GM11168 (cell line): ENCODE measurements around the gene POLR3H.

Experiments
- in situ Hi-C: fragments of 300-500 bp; cut with MboI; formaldehyde crosslinking; loops from one replicate; pipeline ENCODE4 v1.12.0; 2022; ENCODE audit warnings: low sequenced_read_pairs; ENCODE audit not compliant: unreplicated experiment

POLR3H gene

DNA sequence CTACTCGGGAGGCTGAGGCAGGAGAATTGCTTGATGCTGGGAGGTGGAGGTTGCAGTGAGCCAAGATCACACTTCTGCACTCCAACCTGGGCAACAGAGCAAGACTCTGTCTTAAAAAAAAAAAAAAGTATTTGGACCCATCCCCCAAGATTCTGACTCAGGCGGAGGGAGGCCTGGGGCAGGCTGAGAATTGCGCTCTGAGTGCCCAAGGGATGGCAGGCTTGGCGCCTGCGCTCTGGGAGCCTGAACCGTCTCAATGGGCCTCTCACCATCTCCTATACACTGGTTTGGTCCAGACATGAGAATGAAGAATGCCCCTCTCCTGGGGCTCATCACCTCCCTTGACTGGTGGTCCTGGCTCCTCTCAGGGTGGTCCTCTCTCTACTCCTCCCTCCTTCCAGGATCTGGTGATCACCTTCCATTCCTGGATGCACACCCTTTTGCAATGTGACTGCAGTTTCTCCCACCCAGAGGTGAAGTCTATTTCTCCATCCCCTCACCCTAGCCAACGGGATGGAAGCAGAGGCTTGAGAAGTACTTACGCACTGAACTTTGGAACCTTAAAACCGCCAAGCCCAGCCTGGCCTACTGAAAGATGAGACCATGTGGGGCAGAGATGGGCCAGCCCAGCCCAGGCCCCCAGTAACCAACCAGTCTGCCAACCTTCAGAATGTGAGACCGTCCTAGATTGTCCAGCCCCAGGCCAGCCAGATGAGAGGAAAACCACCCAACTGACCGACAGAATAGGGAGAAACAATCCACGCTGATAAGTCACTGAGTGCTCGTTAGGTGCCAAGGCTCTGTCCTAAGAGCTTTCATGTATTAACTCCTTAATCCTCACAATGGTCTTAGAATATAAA is 4.9 kb downstream of the POLR3H start:
- in situ Hi-C loops = no loop called here

DNA sequence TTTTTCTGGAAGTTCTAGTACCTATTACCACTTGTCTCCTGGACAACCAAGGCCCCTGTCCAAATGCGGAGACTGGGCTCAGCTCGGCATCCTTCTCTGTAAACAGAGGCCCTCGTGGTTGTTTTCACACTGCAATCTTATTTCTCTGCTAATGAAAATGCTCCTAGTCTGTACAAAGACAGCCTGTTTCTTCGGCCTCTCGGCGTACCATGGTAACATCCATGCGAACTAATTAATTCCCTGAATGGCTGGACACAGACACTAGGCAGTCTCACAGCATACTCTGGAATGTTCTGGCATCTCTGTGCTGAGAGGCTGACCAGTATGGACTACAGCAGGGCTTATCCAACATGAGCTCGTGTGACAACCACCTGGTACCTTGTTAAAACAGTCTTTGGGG is 5.7 kb downstream of the POLR3H start:
- in situ Hi-C loops = no loop called here

DNA sequence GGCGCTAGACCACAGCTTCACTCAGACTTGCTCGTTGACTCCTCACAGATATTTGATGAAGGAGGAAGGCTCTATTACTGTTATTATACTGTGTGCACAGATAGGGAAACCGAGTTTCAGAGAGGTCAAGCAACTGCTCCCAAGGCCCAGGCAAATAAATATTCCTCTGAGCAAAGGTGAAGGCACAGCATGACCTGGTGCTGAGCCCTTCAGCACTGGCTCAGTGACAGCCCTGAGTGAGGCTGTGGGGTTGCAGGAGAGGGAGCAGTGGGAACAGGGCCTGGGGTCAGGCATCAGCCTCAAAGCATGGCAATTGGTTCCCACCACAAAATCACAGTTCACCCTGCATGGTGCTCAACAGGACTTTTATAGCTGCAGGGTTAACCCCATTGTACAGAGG is 7.1 kb downstream of the POLR3H start:
- in situ Hi-C loops = no loop called here

DNA sequence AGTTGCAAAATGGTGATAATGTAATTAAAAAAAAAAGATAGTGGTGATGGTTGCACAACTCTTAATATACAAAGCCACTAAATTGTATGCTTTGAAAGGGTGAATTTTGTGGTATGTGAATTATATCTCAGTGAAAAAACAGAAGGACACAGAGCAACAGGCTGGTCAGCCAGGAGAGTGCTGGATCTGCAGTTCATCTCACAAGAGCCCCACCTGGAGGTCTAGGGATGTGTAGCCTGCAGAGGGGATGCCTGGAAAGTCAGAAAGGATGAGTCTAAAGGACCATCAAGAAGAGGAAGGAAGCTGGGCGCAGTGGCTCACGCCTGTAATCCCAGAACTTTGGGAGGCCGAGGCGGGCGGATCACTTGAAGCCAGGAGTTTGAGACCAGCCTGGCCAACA is 9.0 kb downstream of the POLR3H start:
- in situ Hi-C loops = no loop called here

DNA sequence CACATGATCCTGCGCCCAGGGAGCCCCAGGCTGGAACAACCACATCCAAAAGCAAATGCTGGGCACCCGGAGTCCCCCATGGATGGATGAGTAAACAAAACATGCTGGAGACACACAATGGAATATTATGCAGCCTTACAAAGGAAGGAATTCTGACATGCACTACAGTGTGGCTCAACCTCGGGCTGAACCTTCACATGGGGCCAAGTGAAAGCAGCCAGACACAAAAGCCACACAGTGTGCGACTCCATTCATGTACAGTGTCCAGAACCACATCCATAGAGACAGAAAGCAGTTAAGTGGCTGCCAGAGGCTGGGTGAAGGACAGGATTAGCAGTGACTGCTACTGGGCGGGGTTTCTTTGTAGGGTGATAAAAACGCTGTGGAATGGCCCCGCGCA is 10.1 kb downstream of the POLR3H start:
- in situ Hi-C loops = no loop called here

DNA sequence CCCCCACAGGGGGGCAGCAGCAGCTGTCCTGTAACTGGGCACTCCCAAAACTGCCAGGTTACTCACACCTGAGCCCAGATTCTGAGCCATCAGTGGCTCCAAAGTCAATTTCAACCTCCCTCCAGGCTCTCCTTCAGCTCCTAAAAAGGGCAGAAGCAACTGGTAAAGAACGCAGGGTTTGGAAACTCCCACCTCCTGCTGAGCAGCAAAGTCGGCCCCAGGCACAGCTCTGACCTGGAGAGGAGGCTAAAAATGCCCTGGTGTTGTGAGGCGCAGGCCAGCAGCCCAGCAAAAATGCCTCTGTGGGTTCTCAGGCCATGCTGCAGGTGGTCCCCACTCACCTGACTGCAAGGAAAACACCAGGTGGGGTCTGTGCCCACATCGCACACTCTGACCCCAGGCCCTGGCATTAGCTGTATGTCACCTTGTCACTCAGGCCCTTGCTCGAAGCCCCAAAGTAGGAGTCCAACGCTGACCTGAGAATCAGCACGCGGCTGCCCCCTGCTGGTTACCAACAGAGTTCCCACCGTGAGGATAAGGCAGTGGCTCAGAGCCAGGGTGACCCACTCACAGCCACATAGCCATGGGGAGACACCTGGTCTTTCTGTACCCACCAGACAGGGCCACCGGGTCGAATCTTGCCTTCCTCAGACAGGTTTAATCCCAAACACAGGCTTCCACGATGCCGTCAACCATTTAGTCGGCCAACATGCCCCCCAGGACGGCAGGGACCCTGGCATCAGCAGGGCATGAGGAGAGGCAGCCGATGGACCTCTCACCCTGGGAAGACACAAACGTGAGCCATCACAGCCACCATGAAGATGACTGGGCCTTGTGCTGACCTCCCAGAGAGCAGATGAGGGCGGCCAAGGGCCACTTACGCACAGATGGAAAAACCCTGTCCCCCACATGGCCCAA is 11.1 kb downstream of the POLR3H start:
- in situ Hi-C loops = no loop called here

DNA sequence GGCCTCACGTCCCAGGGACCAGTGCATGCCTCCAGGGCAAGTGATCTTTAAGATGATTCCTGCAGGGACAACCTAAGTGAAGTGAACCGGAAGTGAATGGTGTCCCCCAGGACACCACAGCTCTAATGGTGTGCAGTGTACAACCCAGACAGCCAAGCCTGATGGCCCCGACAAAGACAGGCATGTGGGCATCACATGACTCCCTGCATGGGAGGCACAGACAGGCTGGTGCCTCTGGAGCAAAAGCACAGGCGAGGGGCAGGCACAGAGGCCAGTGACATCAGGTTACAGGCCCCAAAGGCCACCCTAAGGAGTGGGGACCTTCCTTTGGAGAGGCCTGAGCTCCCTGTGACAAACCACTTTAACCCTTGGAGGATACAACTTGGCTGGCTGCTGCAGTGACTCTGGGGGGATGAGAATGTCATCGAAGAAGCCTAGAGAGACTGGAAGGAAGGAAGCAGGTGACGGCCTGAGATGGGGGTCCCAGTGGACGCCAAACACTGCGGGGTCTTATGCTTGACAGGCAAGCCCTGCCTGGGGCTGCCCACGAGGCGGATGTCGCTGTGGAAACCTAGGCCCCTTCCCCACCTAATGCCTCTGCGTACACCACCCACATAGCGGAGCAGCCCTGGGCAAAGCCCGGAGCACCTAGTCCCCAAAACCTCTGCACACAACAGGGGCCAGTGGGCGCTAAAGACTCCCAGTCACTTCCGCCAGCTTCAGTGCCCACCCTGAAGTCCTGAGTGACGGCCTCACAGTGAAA is 12.4 kb downstream of the POLR3H start:
- in situ Hi-C loops = no loop called here

DNA sequence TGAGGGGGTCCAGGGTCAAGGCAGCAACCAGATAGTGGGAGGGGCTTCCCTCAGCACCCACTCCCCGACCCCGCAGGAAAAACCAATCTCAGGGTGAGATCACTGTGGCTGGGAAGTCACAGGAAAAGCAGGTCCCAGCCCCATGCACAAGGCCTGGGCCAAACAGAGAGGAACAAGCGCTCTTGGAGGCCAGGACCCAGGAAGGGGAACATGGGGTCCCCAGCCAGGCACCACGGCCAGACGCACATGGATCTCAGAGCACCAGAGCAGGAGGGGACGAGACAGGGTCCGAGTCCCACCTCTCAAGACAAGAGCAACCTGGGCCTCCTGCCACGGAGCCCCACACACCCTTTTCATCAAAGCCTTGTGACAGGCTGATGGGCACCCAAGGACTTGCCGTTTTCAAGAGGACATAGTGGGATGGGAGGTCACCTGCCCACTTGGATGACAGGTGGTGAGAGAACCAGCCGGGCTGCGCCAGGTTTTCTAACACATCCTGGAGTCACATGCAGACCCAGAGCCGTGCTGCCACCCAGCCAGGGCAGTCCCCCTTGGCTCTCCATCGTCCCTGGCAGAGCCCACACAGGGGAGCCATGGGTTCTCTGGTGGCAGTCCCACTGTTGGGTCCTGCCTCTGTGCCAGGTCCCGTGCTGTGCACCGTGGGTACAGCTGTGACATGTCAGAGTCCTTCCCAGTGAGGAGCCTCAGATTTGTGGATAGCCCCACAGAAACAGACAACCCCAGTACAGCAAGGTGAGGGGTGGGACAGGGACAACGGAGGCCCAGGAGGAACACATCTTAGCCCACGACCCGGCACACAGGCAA is 13.2 kb downstream of the POLR3H start:
- in situ Hi-C loops = no loop called here

DNA sequence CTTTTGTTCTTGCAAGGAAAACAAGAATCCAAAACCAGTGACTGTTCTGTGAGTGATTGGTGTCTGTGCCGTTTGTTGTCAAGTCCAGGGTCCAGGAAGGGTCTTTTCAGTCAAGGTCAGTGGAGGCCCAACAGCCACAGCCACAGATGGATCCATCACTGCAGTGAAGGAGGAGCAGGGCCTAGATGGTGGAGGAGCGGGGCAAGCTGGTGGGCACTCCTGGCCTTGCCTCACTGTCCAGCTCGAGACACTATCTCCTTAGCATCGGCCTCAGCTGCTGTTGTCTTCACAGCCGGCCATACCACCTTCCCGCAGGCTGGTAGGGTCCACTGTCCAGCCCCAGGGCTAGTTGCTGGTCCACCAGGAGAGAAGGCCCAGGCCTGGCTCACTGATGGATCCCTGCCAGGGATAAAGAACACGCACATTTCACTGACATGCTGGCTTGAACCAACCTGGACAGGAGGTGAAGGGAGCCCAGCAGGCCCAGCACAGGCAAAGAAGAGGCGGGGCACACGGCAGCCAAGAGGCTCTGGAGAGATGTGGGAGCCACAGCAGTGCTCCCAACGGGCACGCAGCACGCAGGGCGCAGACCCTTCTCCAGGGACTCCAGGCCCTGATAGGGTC is 15.2 kb downstream of the POLR3H start:
- in situ Hi-C loops = no loop called here

DNA sequence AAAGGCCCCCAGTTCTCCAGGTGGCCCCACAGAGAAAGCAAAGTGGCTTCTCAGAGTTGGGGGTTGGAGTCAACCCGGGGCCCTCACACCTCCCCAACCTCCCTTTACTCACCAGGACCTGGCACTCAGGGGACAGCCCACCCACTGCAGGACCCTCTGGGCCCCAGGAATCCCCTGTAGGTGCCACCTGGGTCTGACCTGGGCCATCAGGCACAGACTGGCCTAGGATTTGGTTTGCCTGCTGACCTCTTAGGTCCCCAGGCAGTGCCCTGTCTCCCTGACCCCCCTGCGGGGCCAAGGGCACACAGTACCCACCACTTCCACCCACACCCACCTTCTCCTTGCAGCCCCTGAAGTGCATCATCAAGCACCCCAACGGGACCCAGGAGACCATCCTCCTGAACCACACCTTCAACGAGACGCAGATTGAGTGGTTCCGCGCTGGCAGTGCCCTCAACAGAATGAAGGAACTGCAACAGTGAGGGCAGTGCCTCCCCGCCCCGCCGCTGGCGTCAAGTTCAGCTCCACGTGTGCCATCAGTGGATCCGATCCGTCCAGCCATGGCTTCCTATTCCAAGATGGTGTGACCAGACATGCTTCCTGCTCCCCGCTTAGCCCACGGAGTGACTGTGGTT is 16.0 kb downstream of the POLR3H start:
- in situ Hi-C loops = no loop called here

DNA sequence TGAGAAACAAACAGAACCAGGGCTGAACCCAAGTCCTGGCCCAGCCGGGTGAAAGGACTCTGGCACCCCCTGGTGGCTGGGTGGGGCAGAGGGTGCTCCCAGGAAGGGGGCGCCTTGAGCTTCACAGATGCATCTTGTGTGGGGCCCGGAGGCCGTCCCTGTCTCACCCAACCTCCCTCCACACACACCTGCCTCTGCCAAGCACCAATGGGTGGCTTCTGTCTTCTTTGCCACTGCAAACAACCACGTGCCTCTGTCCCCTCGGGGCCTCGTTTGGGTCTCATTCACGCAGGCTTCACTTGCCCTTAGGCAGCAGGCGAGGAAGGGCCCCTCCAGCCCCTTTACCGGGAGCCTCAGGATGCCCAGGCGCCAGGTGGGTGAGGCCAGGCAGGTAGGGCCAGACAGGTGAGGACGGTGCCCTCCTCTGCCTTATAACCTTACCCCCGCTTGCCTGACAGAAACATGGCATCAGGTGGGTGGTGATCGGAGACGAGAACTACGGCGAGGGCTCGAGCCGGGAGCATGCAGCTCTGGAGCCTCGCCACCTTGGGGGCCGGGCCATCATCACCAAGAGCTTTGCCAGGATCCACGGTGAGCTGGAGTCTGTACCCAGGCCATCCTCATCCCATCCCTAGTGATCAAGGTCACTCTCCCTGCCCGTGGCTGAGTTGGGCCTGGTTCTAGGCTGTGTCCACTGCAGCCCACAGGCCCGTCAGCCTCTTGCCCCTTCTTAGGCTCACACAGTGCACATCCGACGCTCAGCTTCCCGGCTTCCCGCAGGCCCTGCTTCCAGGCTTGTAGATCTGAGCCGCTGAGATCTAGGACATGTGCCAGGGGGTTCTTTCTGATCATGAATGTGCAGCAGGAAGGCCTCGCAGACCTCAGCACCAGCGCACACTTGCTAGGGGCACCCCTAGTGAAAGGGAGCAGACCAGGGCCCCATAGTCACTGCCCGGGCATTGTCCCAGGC is 17.2 kb downstream of the POLR3H start:
- in situ Hi-C loops = no loop called here

DNA sequence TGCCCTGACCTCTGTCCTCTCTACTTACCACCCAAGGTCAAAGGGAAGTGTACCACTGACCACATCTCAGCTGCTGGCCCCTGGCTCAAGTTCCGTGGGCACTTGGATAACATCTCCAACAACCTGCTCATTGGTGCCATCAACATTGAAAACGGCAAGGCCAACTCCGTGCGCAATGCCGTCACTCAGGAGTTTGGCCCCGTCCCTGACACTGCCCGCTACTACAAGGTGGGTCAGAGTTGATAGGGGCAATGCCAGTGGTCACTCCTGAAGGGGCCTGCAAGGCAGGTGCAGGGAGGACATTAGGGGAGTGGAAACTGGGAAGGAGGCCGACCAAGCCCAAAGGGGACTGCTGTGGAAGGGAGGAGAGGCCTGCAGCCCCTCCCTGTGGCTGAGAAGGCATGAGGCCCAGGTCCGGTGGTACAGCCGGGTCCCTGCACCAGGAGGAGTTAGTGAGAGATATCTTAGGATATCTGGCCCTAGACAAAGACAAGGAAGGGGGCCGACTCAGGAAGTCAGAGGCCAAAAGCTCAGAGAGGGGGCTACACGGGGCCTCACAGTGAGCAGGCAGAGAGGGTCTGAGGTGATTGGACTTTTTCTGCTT is 17.9 kb downstream of the POLR3H start:
- in situ Hi-C loops = no loop called here

DNA sequence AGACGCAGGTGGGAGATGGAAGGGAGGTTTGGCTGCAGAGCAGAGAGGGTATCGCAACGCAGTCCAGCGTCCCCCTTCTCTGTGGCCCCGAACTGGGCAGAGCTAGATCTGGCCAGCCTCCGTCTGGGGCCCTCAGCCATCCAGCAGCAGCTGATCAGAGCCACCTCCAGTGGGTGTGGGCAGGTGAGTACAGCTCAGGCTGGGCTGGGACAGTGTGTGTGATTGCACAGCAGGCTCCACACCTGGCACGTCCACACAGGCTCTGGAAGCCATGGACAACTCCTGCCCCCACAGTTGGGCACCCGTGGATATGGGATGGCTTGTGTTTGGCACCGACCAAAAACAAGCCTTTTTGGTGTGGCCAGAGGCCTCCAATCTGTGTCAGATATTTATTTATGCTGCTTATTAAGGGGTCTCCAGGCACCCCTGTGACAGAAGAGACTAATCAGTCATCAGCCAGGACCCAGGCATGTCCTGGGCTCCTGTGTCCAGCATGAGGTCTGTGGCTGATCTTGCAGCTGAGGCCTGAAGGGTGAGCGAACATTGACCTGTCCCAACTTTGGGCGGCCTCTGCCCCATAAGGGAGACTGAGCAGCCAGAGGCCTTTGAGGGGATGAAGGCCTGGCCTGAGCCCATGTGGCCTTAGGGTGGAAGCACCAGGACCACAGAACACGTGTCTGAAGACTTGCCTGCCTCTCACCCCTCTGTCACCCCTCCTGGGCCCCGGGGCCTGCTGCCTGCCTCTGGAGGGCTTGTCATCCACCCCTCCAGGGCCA is 18.6 kb downstream of the POLR3H start:
- in situ Hi-C loops = no loop called here

DNA sequence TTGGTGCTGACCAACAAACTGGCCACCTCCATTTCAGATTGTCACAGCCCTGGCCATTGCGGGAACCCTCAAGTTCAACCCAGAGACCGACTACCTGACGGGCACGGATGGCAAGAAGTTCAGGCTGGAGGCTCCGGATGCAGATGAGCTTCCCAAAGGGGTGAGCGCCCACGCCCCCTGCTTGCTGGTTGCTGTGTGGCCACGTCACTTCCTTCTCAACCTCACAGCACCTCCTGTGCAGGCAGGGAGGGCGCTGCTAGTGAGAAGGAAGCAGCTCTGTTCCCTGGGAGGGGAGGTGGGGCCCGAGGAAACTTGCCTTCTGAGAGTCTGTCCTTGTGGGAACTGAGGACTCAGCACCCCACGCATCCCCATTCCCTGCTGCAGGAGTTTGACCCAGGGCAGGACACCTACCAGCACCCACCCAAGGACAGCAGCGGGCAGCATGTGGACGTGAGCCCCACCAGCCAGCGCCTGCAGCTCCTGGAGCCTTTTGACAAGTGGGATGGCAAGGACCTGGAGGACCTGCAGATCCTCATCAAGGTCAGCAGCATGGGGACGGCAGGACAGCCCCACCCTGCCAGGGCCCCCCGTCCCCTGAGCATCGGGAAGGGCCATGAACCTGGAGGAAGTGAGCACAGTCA is 19.3 kb downstream of the POLR3H start:
- in situ Hi-C loops = no loop called here

DNA sequence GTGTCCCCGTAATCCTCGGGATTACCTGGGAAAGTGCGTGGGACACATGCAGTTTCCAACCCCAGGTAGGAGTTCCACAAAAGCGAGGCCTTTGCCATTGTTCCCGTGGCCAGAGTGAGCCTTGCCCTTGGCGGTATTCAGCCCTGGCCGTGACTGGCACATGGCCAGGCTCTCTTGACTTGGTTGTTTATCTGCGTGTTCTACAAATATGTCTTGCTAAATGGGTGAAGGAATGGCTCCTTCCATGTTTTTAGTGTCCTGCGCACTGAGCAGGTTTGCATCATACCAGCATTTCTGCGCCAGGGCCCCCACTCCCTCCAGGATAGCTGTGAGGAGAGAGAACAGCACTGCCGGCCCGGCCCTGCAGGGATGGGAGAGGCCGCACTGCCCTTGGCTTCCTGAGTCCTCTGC is 20.0 kb downstream of the POLR3H start:
- in situ Hi-C loops = no loop called here
